Right lobe of liver (tissue), 6 donors: ENCODE results near the gene SYVN1. TPM values are rescaled to one million over a fixed set of nuclear protein-coding genes. Genes with fewer than 3 reads are reported as not detected.

ENCODE experiments used
- ATAC-seq, 4 donors: fragments of 200-7000 bp; cut with Tn5 transposase; one replicate each; pipeline ENCODE4 v1.9.1; 2020; ENCODE audit warnings: mild to moderate bottlenecking in 4 of 4, moderate library complexity in 4 of 4
- DNase-seq, 3 donors: peaks; one replicate each; pipeline ENCODE4 v3.0.0-alpha.2; 2020
- H3K27ac ChIP-seq, 3 donors: fragments of 200-600 bp; one replicate each; pipeline ENCODE4 v1.8.0; 2022
- H3K27me3 ChIP-seq, 2 donors: fragments of 200-600 bp; one replicate each; pipeline ENCODE4 v1.8.0; 2022
- H3K36me3 ChIP-seq, 4 donors: fragments of 200-600 bp; sonication (generic) in 1 of 4; one replicate each; pipeline versions ENCODE4 v1.5.1 to v1.8.0; 2017 to 2022; ENCODE audit warnings: control low read depth in 1 of 4
- H3K4me1 ChIP-seq, 4 donors: fragments of 200-600 bp; sonication (generic) in 1 of 4; one replicate each; pipeline versions ENCODE4 v1.5.1 to v1.8.0; 2017 to 2022; ENCODE audit warnings: control low read depth in 1 of 4
- H3K4me3 ChIP-seq, 3 donors: fragments of 200-600 bp; one replicate each; pipeline ENCODE4 v1.8.0; 2022
- H3K9me3 ChIP-seq, 4 donors: fragments of 200-600 bp; sonication (generic) in 1 of 4; one replicate each; pipeline versions ENCODE4 v1.5.1 to v1.8.0; 2017 to 2022; ENCODE audit warnings: control low read depth in 1 of 4
- CTCF ChIP-seq, 4 donors: fragments of 200-600 bp in 3 of 4; fragments of 450-650 bp in 1 of 4; IDR thresholded peaks; one replicate each; pipeline versions ENCODE4 v1.5.1 to v1.8.0; 2016 to 2022; ENCODE audit warnings: antibody characterized with exemption in 4 of 4, mild to moderate bottlenecking in 2 of 4
- POLR2A ChIP-seq: fragments of 450-650 bp; IDR thresholded peaks from one replicate; pipeline ENCODE4 v1.6.1; 2017; ENCODE audit warnings: antibody characterized with exemption, mild to moderate bottlenecking
- WGBS: methylation state at CpG from one replicate; pipeline ENCODE4 v1.1.6; 2018; ENCODE audit warnings: low coverage, low lambda C conversion rate; ENCODE audit not compliant: insufficient coverage; ENCODE audit errors: missing lambda C conversion rate; 5-methylcytosine and 5-hydroxymethylcytosine counted together
- intact Hi-C, 2 donors: fragments of 100-400 bp; cut with DNase I; formaldehyde crosslinking; loops; one replicate each; pipeline versions ENCODE4 v1.11.2 to v1.14.1; 2022
- total RNA-seq, 6 experiments: library from RNA; depleted of rRNA in 2 of 6; stranded (reverse); fragments of >200 nt in 2 of 6; fragmentation: NEBNext Ultra II Directional in 3 of 6; extraction: Animal tissue kit (Norgen Biotek cat#: 25700) in 3 of 6; gene quantifications; one replicate each; pipeline versions ENCODE4 v1.1.0 to v1.2.4, GENCODE V29; 2016 to 2023
- donor health status: DM: no; HTN: yes; CAD: no.
- donor health status: DM: no; HTN: no; CAD: no.
- donor health status: DM: no; HTN: no; CAD: no.
- donor health status: DM: no; HTN: yes; CAD: no.
- donor health status: DM: no; HTN: yes; CAD: no.

The SYVN1 gene
- total RNA-seq, 6 experiments from 2014 or later: 73.0 to 120 (median 109) TPM

- intact Hi-C loops: no loop called here
- H3K4me1 ChIP-seq: peaks cover 0 to 45% (median 25%) of the 10 kb centered on the region in 4 donors
- H3K9me3 ChIP-seq: no peaks in the 10 kb centered on the region
- ATAC-seq: no peak
- H3K27me3 ChIP-seq: no peaks in the 10 kb centered on the region
- WGBS: 66% methylated on average over 2 of the region's 2 CpGs
- no peak overlapping the region for H3K27ac ChIP-seq
- no peak for DNase-seq
- H3K4me3 ChIP-seq: no peak overlapping the region
- H3K36me3 ChIP-seq: no peaks in the 10 kb centered on the region
- no peak for TF ChIP-seq POLR2A
- no peak for TF ChIP-seq CTCF (IDR thresholded peaks at IDR 0.05)
These were observed 13.2 kb upstream of the SYVN1 start for GRCh38 chr11:65147352-65148075.

GRCh38 chr11:65141896-65142494, 7.7 kb upstream of the SYVN1 start:
- no peak overlapping the region for H3K4me3 ChIP-seq
- H3K9me3 ChIP-seq: no peaks in the 10 kb centered on the region
- peak overlapping the region; percentile 8 to 58 (median 19) for H3K27ac ChIP-seq
- H3K4me1 ChIP-seq: peaks cover 0 to 40% (median 12%) of the 10 kb centered on the region in 4 donors
- no peaks in the 10 kb centered on the region for H3K36me3 ChIP-seq
- TF ChIP-seq POLR2A: no peak
- TF ChIP-seq CTCF (IDR thresholded peaks at IDR 0.05): no peak
- DNase-seq (peak; percentile 62 to 74 (median 68)), ATAC-seq (peak; percentile 67 to 79 (median 72))
- no peaks in the 10 kb centered on the region for H3K27me3 ChIP-seq
- intact Hi-C loops: no loop called here
- WGBS: 30% methylated on average over 7 of the region's 7 CpGs

GRCh38 chr11:65136515-65137096, 2.3 kb upstream of the SYVN1 start:
- intact Hi-C loops: loop anchor here in 1 of 2 donors (10.0 kb wide), 1 partner anchor 118 kb away; no protein-coding TSS in a partner anchor
- TF ChIP-seq CTCF (IDR thresholded peaks at IDR 0.05) (no peak), POLR2A (no peak)
- Histone ChIP-seq H3K9me3 (no peaks in the 10 kb centered on the region), H3K27me3 (no peaks in the 10 kb centered on the region), H3K4me3 (no peak overlapping the region), H3K4me1 (peaks cover 0 to 31% (median 11%) of the 10 kb centered on the region in 4 donors), H3K36me3 (peaks cover 0 to 14% (median 7%) of the 10 kb centered on the region in 4 donors), H3K27ac (no peak overlapping the region)
- ATAC-seq (no peak), DNase-seq (no peak)
- WGBS: 94% methylated on average over 6 of the region's 15 CpGs

- TF ChIP-seq POLR2A: no peak
- no peak for TF ChIP-seq CTCF (IDR thresholded peaks at IDR 0.05)
- ATAC-seq (no peak), DNase-seq (no peak)
- intact Hi-C loops: loop anchor here in 1 of 2 donors (10.0 kb wide), 1 partner anchor 119 kb away; no protein-coding TSS in a partner anchor
- peaks cover 0 to 25% (median 11%) of the 10 kb centered on the region in 4 donors for H3K4me1 ChIP-seq
- peaks cover 0 to 23% (median 12%) of the 10 kb centered on the region in 4 donors for H3K36me3 ChIP-seq
- peak overlapping the region; percentile 96 to 99 (median 97) for H3K27ac ChIP-seq
- peak overlapping the region; percentile 92 to 99 (median 99) for H3K4me3 ChIP-seq
- H3K27me3 ChIP-seq: no peaks in the 10 kb centered on the region
- H3K9me3 ChIP-seq: no peaks in the 10 kb centered on the region
- 52% methylated on average over 8 of the region's 11 CpGs for WGBS
These were observed 1.4 kb upstream of the SYVN1 start for GRCh38 chr11:65135633-65136145.
